HEK293T (cell line): ENCODE data around the gene SATL1.

Experiments used
- BHLHE40 ChIP-seq: fragments of 450-650 bp; IDR thresholded peaks from 2 replicates; pipeline ENCODE4 v1.6.1; 2016; ENCODE audit warnings: mild to moderate bottlenecking, moderate library complexity, borderline replicate concordance
- CTBP1 ChIP-seq: fragments of 450-650 bp; IDR thresholded peaks from 2 replicates; pipeline ENCODE4 v1.6.1; 2016; ENCODE audit warnings: borderline replicate concordance
- ELF4 ChIP-seq: fragments of 450-650 bp; IDR thresholded peaks from 2 replicates; pipeline ENCODE4 v1.6.1; 2017; ENCODE audit warnings: antibody characterized with exemption
- FOXK2 ChIP-seq: fragments of 450-650 bp; IDR thresholded peaks from 2 replicates; pipeline ENCODE4 v1.6.1; 2016; ENCODE audit warnings: mild to moderate bottlenecking
- FOXM1 ChIP-seq: fragments of 450-650 bp; IDR thresholded peaks from 2 replicates; pipeline ENCODE4 v1.6.1; 2017; ENCODE audit warnings: mild to moderate bottlenecking, borderline replicate concordance
- L3MBTL2 ChIP-seq: fragments of 450-650 bp; conservative IDR thresholded peaks from 2 replicates; pipeline ENCODE4 v1.6.1; 2016; ENCODE audit warnings: mild to moderate bottlenecking
- SP1 ChIP-seq: fragments of 450-650 bp; IDR thresholded peaks from 2 replicates; pipeline ENCODE4 v1.6.1; 2017
- ZNF384 ChIP-seq: fragments of 450-650 bp; IDR thresholded peaks from 2 replicates; pipeline ENCODE4 v1.6.1; 2016

DNA sequence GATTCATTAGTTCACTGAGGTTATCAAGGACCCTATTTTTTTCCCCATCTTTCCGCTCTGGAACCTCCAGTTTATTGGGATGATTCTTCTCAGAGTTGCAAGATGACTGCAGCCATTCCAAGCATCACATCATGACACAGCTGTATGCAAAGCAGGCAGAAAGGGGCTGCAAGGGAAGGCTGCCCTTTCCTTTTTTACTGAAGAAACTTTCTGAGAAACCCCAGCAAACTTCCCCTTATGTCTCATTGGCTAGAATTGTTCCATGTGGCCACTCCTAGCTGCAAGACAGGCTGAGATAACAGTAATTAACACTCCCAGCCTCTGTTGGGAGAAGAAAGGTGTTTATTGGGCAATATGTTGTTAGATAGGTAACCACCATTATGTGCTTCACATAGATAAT, 102.6 kb downstream of the SATL1 start:
- TF ChIP-seq FOXK2 (no peak), CTBP1 (no peak), SP1 (no peak), L3MBTL2 (no peak), ELF4 (no peak), BHLHE40 (no peak), ZNF384 (no peak), FOXM1 (no peak)
